HCT116 (cell line): ENCODE data around the gene DPP10. TPM values are rescaled to one million over a fixed set of nuclear protein-coding genes. Genes with fewer than 3 reads are reported as not detected.

Source experiments
- ATAC-seq: fragments of 200-7000 bp; cut with Tn5 transposase; 2 replicates; pipeline ENCODE4 v1.9.1; 2020; ENCODE audit warnings: mild to moderate bottlenecking, moderate library complexity
- BruUV-seq: library from RNA; stranded (reverse); fragments of 400-500 nt; replicated peaks from 2 replicates; lab custom pipeline; 2021; lab: Mats Ljungman, UMichigan
- CTCF ChIA-PET: fragments of 300-600 bp; sonication (Branson Sonifier 250); formaldehyde crosslinking; loops from one replicate; lab custom pipeline; 2021; ENCODE audit warnings: antibody characterized with exemption; lab: Charles Lee
- POLR2A ChIA-PET: fragments of 300-600, 350-600 bp; sonication (Branson Sonifier 250); formaldehyde crosslinking; loops from one replicate; lab custom pipeline; 2021; ENCODE audit warnings: antibody characterized with exemption; lab: Charles Lee
- RAD21 ChIA-PET, 2 experiments: fragments of 300-600 bp; sonication (Branson Sonifier 250); formaldehyde crosslinking; loops; one replicate each; lab custom pipeline; 2023; ENCODE audit warnings: low total read pairs in 2 of 2; ENCODE audit not compliant: uncharacterized antibody in 2 of 2, unreplicated experiment in 2 of 2, low non-redundant PET in 1 of 2; lab: Charles Lee
- DNase-seq: peaks from one replicate; pipeline ENCODE4 v3.0.0-alpha.2; 2010; ENCODE audit warnings: low read depth, low spot score
- H2AFZ ChIP-seq: fragments of 200-600 bp; shearing (Covaris generic), sonication (generic); 2 replicates; pipeline ENCODE4 v1.6.1; 2017; ENCODE audit warnings: low read depth, mixed run types, mixed read lengths, antibody characterized with exemption, low read length; ENCODE audit not compliant: poor library complexity, severe bottlenecking
- H3K27ac ChIP-seq: 2 replicates; pipeline ENCODE4 v1.5.1; 2012; ENCODE audit warnings: low read depth, low read length
- H3K27me3 ChIP-seq: fragments of 200-600 bp; sonication (generic); 2 replicates; pipeline ENCODE4 v1.6.1; 2016; ENCODE audit warnings: mixed run types, low read length, mixed read lengths; ENCODE audit not compliant: insufficient read depth
- H3K36me3 ChIP-seq, 2 experiments: fragments of 200-500 bp in 1 of 2; fragments of 200-600 bp in 1 of 2; sonication (Bioruptor generic) in 1 of 2; sonication (generic) in 1 of 2; 2 replicates each; pipeline versions ENCODE4 v1.5.1 to v1.6.1; 2014 to 2016; ENCODE audit warnings: low read length in 2 of 2, inconsistent platforms in 1 of 2, mixed read lengths in 1 of 2, mixed run types in 1 of 2; ENCODE audit not compliant: insufficient read depth in 2 of 2, control insufficient read depth in 1 of 2
- H3K4me1 ChIP-seq, 2 experiments: fragments of 200-600 bp in 1 of 2; sonication (generic) in 1 of 2; 2 replicates each; pipeline versions ENCODE4 v1.5.1 to v1.6.1; 2012 to 2017; ENCODE audit warnings: low read length in 2 of 2, inconsistent platforms in 1 of 2, mild to moderate bottlenecking in 1 of 2, mixed read lengths in 1 of 2, mixed run types in 1 of 2, moderate library complexity in 1 of 2; ENCODE audit not compliant: insufficient read depth in 2 of 2, control insufficient read depth in 1 of 2
- H3K4me2 ChIP-seq: fragments of 200-600 bp; sonication (generic); 2 replicates; pipeline ENCODE4 v1.6.1; 2017; ENCODE audit warnings: mixed run types, low read length, mixed read lengths
- H3K4me3 ChIP-seq, 2 experiments: fragments of 200-600 bp in 1 of 2; sonication (generic) in 1 of 2; replicated peaks in 1 of 2; 2 replicates each; pipeline ENCODE4 v1.5.1; 2011 to 2016; ENCODE audit warnings: low read length in 2 of 2, control low read depth in 1 of 2, low read depth in 1 of 2, mild to moderate bottlenecking in 1 of 2, mixed read lengths in 1 of 2, mixed run types in 1 of 2
- H3K79me2 ChIP-seq: fragments of 200-600 bp; sonication (generic); 2 replicates; pipeline ENCODE4 v1.6.1; 2017; ENCODE audit warnings: mild to moderate bottlenecking, mixed run types, low read length, moderate library complexity, mixed read lengths; ENCODE audit not compliant: insufficient read depth
- H3K9ac ChIP-seq: fragments of 200-600 bp; sonication (generic); 2 replicates; pipeline ENCODE4 v1.6.1; 2016; ENCODE audit warnings: low read length, mixed read lengths
- H3K9me2 ChIP-seq: fragments of 200-600 bp; sonication (generic), shearing (Covaris generic); 2 replicates; pipeline ENCODE4 v1.6.1; 2017; ENCODE audit warnings: mixed run types, mild to moderate bottlenecking, moderate library complexity; ENCODE audit not compliant: insufficient read depth
- H3K9me3 ChIP-seq, 2 experiments: fragments of 200-500 bp in 1 of 2; fragments of 200-600 bp in 1 of 2; sonication (Bioruptor generic) in 1 of 2; sonication (generic) in 1 of 2; 2 replicates each; pipeline ENCODE4 v1.6.1; 2014 to 2017; ENCODE audit warnings: low read length in 2 of 2, mixed read lengths in 2 of 2, inconsistent platforms in 1 of 2, low read depth in 1 of 2, mild to moderate bottlenecking in 1 of 2, mixed run types in 1 of 2, moderate library complexity in 1 of 2; ENCODE audit not compliant: control insufficient read depth in 1 of 2, insufficient read depth in 1 of 2
- H4K20me1 ChIP-seq: fragments of 200-600 bp; sonication (generic), shearing (Covaris generic); 2 replicates; pipeline ENCODE4 v1.6.1; 2017; ENCODE audit warnings: mixed run types, mild to moderate bottlenecking, moderate library complexity; ENCODE audit not compliant: insufficient read depth
- CTCF ChIP-seq, 3 experiments: fragments of 200-600 bp in 1 of 3; sonication (generic) in 1 of 3; IDR thresholded peaks in 2 of 3; conservative IDR thresholded peaks in 1 of 3; 2 replicates each; pipeline ENCODE4 v1.5.1; 2012 to 2017; ENCODE audit warnings: low read depth in 2 of 3, low read length in 2 of 3, antibody characterized with exemption in 1 of 3, borderline replicate concordance in 1 of 3, control low read depth in 1 of 3, mild to moderate bottlenecking in 1 of 3, mixed read lengths in 1 of 3, mixed run types in 1 of 3, moderate library complexity in 1 of 3; ENCODE audit not compliant: insufficient read depth in 1 of 3
- EZH2phosphoT487 ChIP-seq: fragments of 200-600 bp; IDR thresholded peaks from 2 replicates; pipeline ENCODE4 v1.6.1; 2018; ENCODE audit warnings: antibody characterized with exemption, borderline replicate concordance
- RAD21 ChIP-seq: IDR thresholded peaks from 2 replicates; pipeline ENCODE4 v1.6.1; 2012; ENCODE audit warnings: low read depth, mild to moderate bottlenecking
- REST ChIP-seq: IDR thresholded peaks from 2 replicates; pipeline ENCODE4 v1.6.1; 2012; ENCODE audit warnings: low read depth
- SIN3A ChIP-seq: IDR thresholded peaks from 2 replicates; pipeline ENCODE4 v1.6.1; 2012; ENCODE audit warnings: low read depth
- TCF7L2 ChIP-seq: IDR thresholded peaks from 2 replicates; pipeline ENCODE4 v1.7.0; 2011; ENCODE audit warnings: borderline replicate concordance, inconsistent platforms; ENCODE audit not compliant: insufficient read depth, insufficient read length; ENCODE audit errors: extremely low read depth
- intact Hi-C: fragments of 100-400 bp; cut with micrococcal nuclease; formaldehyde crosslinking; loops from 2 replicates; pipeline ENCODE4 v1.10.0; 2022
- total RNA-seq: library from RNA; stranded (reverse); gene quantifications from one replicate; pipeline ENCODE4 v1.2.1, GENCODE V29; 2021; ENCODE audit not compliant: unreplicated experiment
- TF ChIP-seq, protein P1 (sequence below): IDR thresholded peaks from 2 replicates; pipeline ENCODE4 v1.6.1; 2012
- TF ChIP-seq, protein P2 (sequence below): IDR thresholded peaks from 2 replicates; pipeline ENCODE4 v1.6.1; 2011; ENCODE audit warnings: mild to moderate bottlenecking, low read length, moderate library complexity; ENCODE audit not compliant: insufficient replicate concordance; ENCODE audit errors: extremely low read depth

Gene DPP10
- total RNA-seq, 1 experiment from 2014 or later, result not detected

DNA sequence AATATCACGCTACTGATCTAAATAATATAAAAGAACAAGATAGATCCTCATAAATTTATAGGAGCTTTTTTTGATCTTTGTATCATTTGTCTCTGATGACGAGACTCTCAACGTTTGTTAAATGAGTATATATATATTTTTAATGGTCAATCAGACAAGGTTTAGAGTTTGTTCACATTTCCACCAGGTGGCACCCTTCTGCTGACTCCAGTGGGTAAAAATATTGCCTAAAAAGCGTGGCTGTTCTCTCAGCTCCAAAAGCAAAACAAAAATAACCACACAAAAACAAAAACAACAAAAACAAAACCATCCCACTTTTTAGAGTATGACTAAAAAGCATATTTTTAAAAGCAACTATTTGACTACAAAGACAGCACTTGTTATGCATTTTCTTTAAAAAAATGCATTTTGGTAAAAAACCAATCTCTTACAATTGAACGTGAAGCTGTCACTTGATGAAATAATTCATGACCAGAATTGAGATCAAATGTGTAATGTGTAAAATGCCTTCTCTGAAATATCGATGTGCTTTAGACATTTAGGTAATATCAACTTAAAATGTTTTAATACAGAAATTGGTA is 723.2 kb downstream of the DPP10 start (continued):
- peak; percentile 17; the same call in 1 of the 2 replicates for TF ChIP-seq RAD21

- Histone ChIP-seq H2AFZ (no peak overlapping the region), H3K27ac (no peak overlapping the region), H3K9ac (no peak overlapping the region), H3K36me3 (no peaks in the 10 kb centered on the region), H3K4me2 (no peak overlapping the region), H3K9me3 (peaks cover 0 to 14% of the 10 kb centered on the region in 2 experiments; a peak in 2 of 4 replicates), H3K27me3 (no peaks in the 10 kb centered on the region), H3K79me2 (no peaks in the 10 kb centered on the region), H4K20me1 (no peaks in the 10 kb centered on the region), H3K9me2 (no peaks in the 10 kb centered on the region), H3K4me3 (no peak overlapping the region), H3K4me1 (no peaks in the 10 kb centered on the region)
- BruUV-seq, result no TSS peak
- intact Hi-C loops, result no loop called here
- ChIA-PET POLR2A (no interaction called here), CTCF (no interaction called here), RAD21 (no interaction called here)
- DNase-seq, result no peak
- no peak for ATAC-seq
- TF ChIP-seq REST, result no peak
Observed at GRCh38 chr2:115168457-115168856, 726.0 kb downstream of the DPP10 start.

DNA sequence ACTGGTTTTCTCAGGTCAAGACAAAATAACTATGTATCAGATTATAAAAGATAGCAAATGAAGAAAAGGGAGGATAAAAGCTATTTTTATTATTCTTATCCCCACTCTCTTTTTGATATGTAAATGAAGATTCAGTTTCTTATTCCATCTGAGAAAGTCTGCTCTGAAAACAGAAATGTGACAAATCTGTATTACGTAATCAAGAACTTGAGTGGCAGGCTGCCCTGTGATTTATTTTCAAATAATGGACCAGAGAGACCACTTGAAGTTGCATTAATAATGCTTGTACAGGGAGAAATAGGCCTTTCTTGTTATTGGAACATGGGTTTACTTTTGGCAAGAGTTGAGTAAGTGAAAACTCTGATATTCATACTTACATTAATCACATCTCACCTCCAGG is 727.4 kb downstream of the DPP10 start:
- no peaks in the 10 kb centered on the region for H3K27me3 ChIP-seq
- H3K36me3 ChIP-seq, result no peaks in the 10 kb centered on the region
- H3K27ac ChIP-seq, result no peak overlapping the region
- no peaks in the 10 kb centered on the region for H4K20me1 ChIP-seq
- no peak for DNase-seq
- no peak overlapping the region for H3K4me2 ChIP-seq
- CTCF ChIA-PET, result no interaction called here
- no peak for ATAC-seq
- RAD21 ChIA-PET, result no interaction called here
- no peaks in the 10 kb centered on the region for H3K9me2 ChIP-seq
- H3K4me1 ChIP-seq, result no peaks in the 10 kb centered on the region
- POLR2A ChIA-PET, result no interaction called here
- BruUV-seq, result no TSS peak
- H3K4me3 ChIP-seq, result no peak overlapping the region
- H3K9ac ChIP-seq, result no peak overlapping the region
- intact Hi-C loops, result no loop called here
- no peak overlapping the region for H2AFZ ChIP-seq
- H3K9me3 ChIP-seq, result peaks cover 3 to 17% of the 10 kb centered on the region in 2 experiments; a peak in 2 of 4 replicates
- H3K79me2 ChIP-seq, result no peaks in the 10 kb centered on the region
- TF ChIP-seq, protein P1, sequence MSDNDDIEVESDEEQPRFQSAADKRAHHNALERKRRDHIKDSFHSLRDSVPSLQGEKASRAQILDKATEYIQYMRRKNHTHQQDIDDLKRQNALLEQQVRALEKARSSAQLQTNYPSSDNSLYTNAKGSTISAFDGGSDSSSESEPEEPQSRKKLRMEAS, result no peak
- no peak for TF ChIP-seq TCF7L2
- TF ChIP-seq EZH2phosphoT487, result no peak
- TF ChIP-seq, protein P2, sequence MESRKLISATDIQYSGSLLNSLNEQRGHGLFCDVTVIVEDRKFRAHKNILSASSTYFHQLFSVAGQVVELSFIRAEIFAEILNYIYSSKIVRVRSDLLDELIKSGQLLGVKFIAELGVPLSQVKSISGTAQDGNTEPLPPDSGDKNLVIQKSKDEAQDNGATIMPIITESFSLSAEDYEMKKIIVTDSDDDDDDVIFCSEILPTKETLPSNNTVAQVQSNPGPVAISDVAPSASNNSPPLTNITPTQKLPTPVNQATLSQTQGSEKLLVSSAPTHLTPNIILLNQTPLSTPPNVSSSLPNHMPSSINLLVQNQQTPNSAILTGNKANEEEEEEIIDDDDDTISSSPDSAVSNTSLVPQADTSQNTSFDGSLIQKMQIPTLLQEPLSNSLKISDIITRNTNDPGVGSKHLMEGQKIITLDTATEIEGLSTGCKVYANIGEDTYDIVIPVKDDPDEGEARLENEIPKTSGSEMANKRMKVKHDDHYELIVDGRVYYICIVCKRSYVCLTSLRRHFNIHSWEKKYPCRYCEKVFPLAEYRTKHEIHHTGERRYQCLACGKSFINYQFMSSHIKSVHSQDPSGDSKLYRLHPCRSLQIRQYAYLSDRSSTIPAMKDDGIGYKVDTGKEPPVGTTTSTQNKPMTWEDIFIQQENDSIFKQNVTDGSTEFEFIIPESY, result no peak
- no peak for TF ChIP-seq RAD21
- TF ChIP-seq SIN3A, result no peak
- no peak for TF ChIP-seq CTCF (IDR thresholded peaks at IDR 0.05 in 2 of 3, conservative IDR thresholded peaks at IDR 0.05 in 1 of 3; ENCODE audit: borderline replicate concordance in 1 of 3, insufficient read depth in 1 of 3, low read depth in 2 of 3, low read length in 2 of 3)
